Measurements from ENCODE around the gene TGM3.

TGM3 gene

DNA sequence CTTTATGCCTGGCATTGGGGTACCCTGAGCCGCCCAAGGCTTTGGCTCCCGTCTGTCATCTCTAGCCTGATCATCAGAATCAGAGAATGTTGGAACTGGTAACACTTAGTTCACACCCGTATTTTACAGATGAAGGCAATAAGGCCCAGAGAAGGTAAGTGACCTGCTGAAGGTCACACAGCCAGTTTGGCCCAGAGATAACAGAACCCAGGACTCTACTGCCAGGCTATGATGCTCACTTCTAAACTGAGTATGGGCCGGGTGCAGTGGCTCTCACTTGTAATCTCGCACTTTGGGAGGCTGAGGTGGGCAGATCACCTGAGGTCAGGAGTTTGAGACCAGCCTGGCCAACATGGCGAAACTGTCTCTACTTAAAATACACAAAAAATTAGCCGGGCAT is 83.1 kb downstream of the TGM3 start:
- no peak overlapping the region for H3K4me3 ChIP-seq (ENCODE audit: low read depth, low read length)
- TF ChIP-seq, protein P1, sequence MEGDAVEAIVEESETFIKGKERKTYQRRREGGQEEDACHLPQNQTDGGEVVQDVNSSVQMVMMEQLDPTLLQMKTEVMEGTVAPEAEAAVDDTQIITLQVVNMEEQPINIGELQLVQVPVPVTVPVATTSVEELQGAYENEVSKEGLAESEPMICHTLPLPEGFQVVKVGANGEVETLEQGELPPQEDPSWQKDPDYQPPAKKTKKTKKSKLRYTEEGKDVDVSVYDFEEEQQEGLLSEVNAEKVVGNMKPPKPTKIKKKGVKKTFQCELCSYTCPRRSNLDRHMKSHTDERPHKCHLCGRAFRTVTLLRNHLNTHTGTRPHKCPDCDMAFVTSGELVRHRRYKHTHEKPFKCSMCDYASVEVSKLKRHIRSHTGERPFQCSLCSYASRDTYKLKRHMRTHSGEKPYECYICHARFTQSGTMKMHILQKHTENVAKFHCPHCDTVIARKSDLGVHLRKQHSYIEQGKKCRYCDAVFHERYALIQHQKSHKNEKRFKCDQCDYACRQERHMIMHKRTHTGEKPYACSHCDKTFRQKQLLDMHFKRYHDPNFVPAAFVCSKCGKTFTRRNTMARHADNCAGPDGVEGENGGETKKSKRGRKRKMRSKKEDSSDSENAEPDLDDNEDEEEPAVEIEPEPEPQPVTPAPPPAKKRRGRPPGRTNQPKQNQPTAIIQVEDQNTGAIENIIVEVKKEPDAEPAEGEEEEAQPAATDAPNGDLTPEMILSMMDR (IDR thresholded peaks at IDR 0.05; ENCODE audit: low read depth, low read length, missing control alignments), result no peak
- DNase-seq (ENCODE audit: low read depth), result no peak

DNA sequence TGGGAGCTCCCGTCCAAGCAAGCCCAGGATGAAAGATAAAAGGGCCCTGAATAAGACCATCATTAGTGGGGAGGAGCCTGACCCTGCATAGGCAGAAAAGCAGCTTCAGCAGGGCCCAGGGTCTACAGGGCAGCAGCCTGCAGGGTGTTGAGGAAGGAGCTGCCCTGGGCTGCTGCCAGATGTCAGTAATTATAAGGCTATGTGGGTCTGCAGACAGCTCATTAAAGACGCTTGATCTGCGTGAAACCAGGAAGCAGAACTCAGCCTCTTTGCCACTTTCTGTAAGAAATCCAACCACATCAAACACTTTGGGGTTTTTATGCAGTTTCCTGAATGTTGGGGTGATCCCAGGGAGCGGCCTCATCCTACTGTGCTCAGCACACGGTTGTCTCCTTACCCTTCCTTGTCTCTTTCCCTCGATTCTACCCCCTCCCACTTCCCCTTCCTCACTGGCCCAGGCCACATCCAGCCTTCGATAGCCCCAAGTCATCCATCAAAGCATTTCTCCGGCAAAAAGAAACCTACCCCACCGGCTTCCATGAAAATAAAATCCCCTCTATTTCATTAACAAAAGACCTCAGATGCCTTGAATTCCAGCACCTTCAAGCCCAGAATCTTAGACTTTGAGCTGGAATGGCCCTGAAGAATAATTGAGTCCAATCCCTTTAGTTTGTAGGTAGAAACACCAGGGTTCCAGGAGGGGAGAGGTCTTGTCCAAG is 83.9 kb downstream of the TGM3 start:
- no peak for DNase-seq (ENCODE audit: low read depth)
- H3K4me3 ChIP-seq (ENCODE audit: low read depth, low read length), result no peak overlapping the region
- TF ChIP-seq, protein P1 (IDR thresholded peaks at IDR 0.05; ENCODE audit: low read depth, low read length, missing control alignments), result no peak

GRCh38 chr20:2380601-2381000 is 84.8 kb downstream of the TGM3 start, which contains the start of gene TGM6:
Gene TGM6 (plus strand): TSS chr20:2380901. CDS start chr20:2380969, 68 bp downstream.
- TF ChIP-seq, protein P1 (IDR thresholded peaks at IDR 0.05; ENCODE audit: low read depth, low read length, missing control alignments), result no peak
- DNase-seq (ENCODE audit: low read depth), result no peak
- no peak within 1 kb of the TSS for H3K4me3 ChIP-seq (ENCODE audit: low read depth, low read length)

GRCh38 chr20:2381303-2381702 is 85.5 kb downstream of the TGM3 start:
- no peak overlapping the region for H3K4me3 ChIP-seq (ENCODE audit: low read depth, low read length)
- TF ChIP-seq, protein P1 (IDR thresholded peaks at IDR 0.05; ENCODE audit: low read depth, low read length, missing control alignments), result no peak
- DNase-seq (ENCODE audit: low read depth), result no peak

DNA sequence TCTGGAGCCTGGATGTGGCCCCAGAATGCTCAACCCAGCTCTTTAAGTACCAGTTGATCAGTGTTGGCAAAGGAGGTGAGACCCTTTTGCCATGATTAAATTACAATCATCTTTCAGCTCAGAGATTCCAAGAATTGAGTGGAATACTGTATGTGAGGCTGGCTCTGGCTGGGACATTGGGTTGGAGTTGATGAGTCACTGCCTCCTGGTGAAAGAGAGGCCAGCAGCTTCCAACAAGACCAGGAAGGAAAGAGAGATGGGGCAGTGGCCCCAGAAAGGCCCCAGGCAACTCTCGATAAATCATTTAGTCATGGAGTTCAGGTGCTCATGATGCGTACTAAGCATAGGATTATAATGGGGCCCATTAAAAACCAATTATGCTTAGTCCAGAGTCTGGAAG is 87.0 kb downstream of the TGM3 start:
- no peak overlapping the region for H3K4me3 ChIP-seq (ENCODE audit: low read depth, low read length)
- TF ChIP-seq, protein P1 (IDR thresholded peaks at IDR 0.05; ENCODE audit: low read depth, low read length, missing control alignments), result no peak
- DNase-seq (ENCODE audit: low read depth), result no peak

- TF ChIP-seq, protein P1 (IDR thresholded peaks at IDR 0.05; ENCODE audit: low read depth, low read length, missing control alignments), result no peak
- no peak for DNase-seq (ENCODE audit: low read depth)
- no peak overlapping the region for H3K4me3 ChIP-seq (ENCODE audit: low read depth, low read length)
Measured at GRCh38 chr20:2385026-2385425, 89.2 kb downstream of the TGM3 start.

DNA sequence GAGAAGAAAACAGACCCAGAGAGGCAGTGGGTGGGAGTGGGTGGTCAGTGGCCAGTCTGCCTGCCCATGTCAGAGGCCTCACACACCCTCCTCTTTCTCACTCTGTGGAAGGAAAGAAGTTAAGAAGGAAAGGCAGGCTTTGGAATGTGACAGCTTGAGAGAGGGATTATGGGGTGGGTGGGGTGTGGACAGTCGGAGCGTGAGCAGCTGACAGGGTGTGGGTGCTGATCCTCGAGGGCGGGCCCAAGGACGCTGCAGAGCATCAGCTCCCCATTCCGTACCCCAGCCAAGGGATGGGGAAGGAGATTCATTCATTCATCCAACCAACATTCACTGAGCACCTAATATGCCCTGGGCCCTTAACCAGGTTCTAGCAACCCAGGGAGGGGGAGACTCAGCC is 89.7 kb downstream of the TGM3 start:
- no peak for DNase-seq (ENCODE audit: low read depth)
- TF ChIP-seq, protein P1 (IDR thresholded peaks at IDR 0.05; ENCODE audit: low read depth, low read length, missing control alignments), result no peak
- H3K4me3 ChIP-seq (ENCODE audit: low read depth, low read length), result no peak overlapping the region

Measured in GM12864 (cell line).